Medulla oblongata (tissue), 1 donor: ENCODE results near the gene NR1H3.
"Not testable (repeated sequence)": the region's sequence is repeated elsewhere in the genome, so short reads cannot be mapped to it uniquely, and the experiment has no call there.

Experiments used
- DNase-seq: peaks from one replicate; pipeline ENCODE4 v3.0.0-alpha.2; 2015; ENCODE audit errors: extremely low spot score

NR1H3 gene

GRCh38 chr11:47306484-47306844 lies 48.7 kb downstream of the NR1H3 start:
- DNase-seq: no peak

GRCh38 chr11:47308050-47308823 lies 50.4 kb downstream of the NR1H3 start:
- DNase-seq: no peak

- DNase-seq: no peak
Observed at GRCh38 chr11:47314992-47315391, 57.2 kb downstream of the NR1H3 start.

GRCh38 chr11:47316501-47316900 lies 58.7 kb downstream of the NR1H3 start:
- not testable (repeated sequence) for DNase-seq

GRCh38 chr11:47317064-47317828 lies 59.5 kb downstream of the NR1H3 start:
- DNase-seq: no peak

- DNase-seq: no peak
Observed at GRCh38 chr11:47318166-47318565, 60.4 kb downstream of the NR1H3 start.
